Calu3 (cell line): ENCODE data around the gene ATG2B. TPM values are rescaled to one million over a fixed set of nuclear protein-coding genes. Genes with fewer than 3 reads are reported as not detected.

Experiments
- BruUV-seq: library from RNA; stranded (reverse); fragments of 400-500 nt; replicated peaks from 2 replicates; lab custom pipeline; 2021; lab: Mats Ljungman, UMichigan
- CTCF ChIA-PET: fragments of 300-600 bp; sonication (Branson Sonifier 250); formaldehyde crosslinking; loops from one replicate; lab custom pipeline; 2022; ENCODE audit warnings: antibody characterized with exemption; lab: Charles Lee
- DNase-seq: peaks from one replicate; pipeline ENCODE4 v3.0.0; 2022
- H3K27ac Mint-ChIP-seq: one replicate; pipeline ENCODE4 v1.8.0; 2022; ENCODE audit warnings: mixed read lengths; ENCODE audit not compliant: unreplicated experiment
- H3K27me3 Mint-ChIP-seq: one replicate; pipeline ENCODE4 v1.8.0; 2022; ENCODE audit warnings: mixed read lengths; ENCODE audit not compliant: unreplicated experiment
- H3K36me3 Mint-ChIP-seq: one replicate; pipeline ENCODE4 v1.8.0; 2022; ENCODE audit warnings: mild to moderate bottlenecking, moderate library complexity, mixed read lengths; ENCODE audit not compliant: insufficient read depth, unreplicated experiment
- H3K4me1 Mint-ChIP-seq: one replicate; pipeline ENCODE4 v1.8.0; 2022; ENCODE audit warnings: mild to moderate bottlenecking, low read depth, mixed read lengths; ENCODE audit not compliant: unreplicated experiment
- H3K4me3 Mint-ChIP-seq: one replicate; pipeline ENCODE4 v1.8.0; 2022; ENCODE audit warnings: mild to moderate bottlenecking, low read depth, moderate library complexity, mixed read lengths; ENCODE audit not compliant: unreplicated experiment
- H3K9me3 Mint-ChIP-seq: one replicate; pipeline ENCODE4 v1.8.0; 2022; ENCODE audit warnings: low read depth, mixed read lengths; ENCODE audit not compliant: unreplicated experiment
- CTCF ChIP-seq: fragments of 200-600 bp; IDR thresholded peaks from one replicate; pipeline ENCODE4 v1.8.0; 2022; ENCODE audit warnings: antibody characterized with exemption; ENCODE audit not compliant: unreplicated experiment
- intact Hi-C: fragments of 100-400 bp; cut with micrococcal nuclease; formaldehyde crosslinking; loops from one replicate; pipeline ENCODE4 v1.10.0; 2022; ENCODE audit not compliant: unreplicated experiment
- total RNA-seq: library from RNA; stranded (reverse); gene quantifications from 2 replicates; pipeline ENCODE4 v1.2.3, GENCODE V29; 2022

ATG2B gene
- total RNA-seq, 1 experiment from 2014 or later = 14.5 TPM

DNA sequence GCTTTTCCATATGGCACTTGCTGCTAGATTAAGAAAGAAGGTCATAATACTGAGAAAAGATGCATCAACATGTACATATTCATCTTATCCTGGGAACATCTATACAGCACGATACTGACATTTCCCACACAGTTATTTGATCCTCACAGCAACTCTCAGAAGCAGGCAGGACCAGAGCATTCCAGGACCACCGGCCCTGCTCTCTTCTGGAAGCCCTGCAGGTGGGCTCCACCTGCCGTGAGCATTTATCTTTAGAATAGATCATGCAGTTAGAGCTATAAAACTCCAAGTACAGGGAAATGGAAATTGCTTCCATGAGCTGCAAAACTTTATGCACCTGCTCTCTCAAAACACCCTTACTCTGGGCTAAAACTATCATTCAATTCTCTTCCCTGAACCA lies 112.7 kb downstream of the ATG2B start:
- Mint-ChIP-seq H3K36me3 (peaks cover 5% of the 10 kb centered on the region), H3K4me1 (peaks cover 8% of the 10 kb centered on the region), H3K4me3 (no peak overlapping the region), H3K27ac (no peak overlapping the region), H3K9me3 (no peaks in the 10 kb centered on the region), H3K27me3 (peaks cover 21% of the 10 kb centered on the region)
- BruUV-seq = no TSS peak
- no peak for DNase-seq
- intact Hi-C loops = no loop called here
- no peak for TF ChIP-seq CTCF
- CTCF ChIA-PET = interaction anchor here (0.6 kb wide), 1 partner anchor 37 kb away, joined by 5 read pairs; no protein-coding TSS in a partner anchor

DNA sequence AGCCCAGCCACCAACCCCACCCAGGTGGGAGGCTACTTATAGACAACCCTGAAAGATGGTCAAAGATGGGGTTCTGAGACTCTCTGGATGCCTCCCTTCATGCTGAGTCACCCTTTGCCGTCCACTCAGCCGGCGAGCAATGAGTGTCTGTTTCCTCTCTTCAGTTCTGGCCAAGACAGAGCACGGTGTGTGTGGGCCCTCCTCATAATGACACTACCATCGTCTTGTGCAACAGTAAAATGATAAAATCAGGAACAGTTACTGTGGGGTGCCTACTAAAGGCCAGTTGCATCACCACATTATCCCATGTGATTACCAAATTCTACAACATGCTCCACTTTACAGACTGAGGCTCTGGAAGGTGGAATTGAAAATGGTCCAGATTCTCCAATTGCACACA lies 114.1 kb downstream of the ATG2B start:
- Mint-ChIP-seq H3K4me1 (peaks cover 8% of the 10 kb centered on the region), H3K9me3 (no peaks in the 10 kb centered on the region), H3K27ac (no peak overlapping the region), H3K4me3 (no peak overlapping the region), H3K27me3 (peaks cover 21% of the 10 kb centered on the region), H3K36me3 (peaks cover 5% of the 10 kb centered on the region)
- CTCF ChIA-PET = no interaction called here
- DNase-seq = no peak
- intact Hi-C loops = no loop called here
- no peak for TF ChIP-seq CTCF
- no TSS peak for BruUV-seq

GRCh38 chr14:96247031-96247430 lies 116.1 kb downstream of the ATG2B start:
- Mint-ChIP-seq H3K4me3 (no peak overlapping the region), H3K9me3 (peaks cover 3% of the 10 kb centered on the region), H3K27ac (no peak overlapping the region), H3K27me3 (peaks cover 21% of the 10 kb centered on the region), H3K36me3 (peaks cover 5% of the 10 kb centered on the region), H3K4me1 (no peaks in the 10 kb centered on the region)
- TF ChIP-seq CTCF = no peak
- intact Hi-C loops = no loop called here
- no peak for DNase-seq
- CTCF ChIA-PET = no interaction called here
- no TSS peak for BruUV-seq

DNA sequence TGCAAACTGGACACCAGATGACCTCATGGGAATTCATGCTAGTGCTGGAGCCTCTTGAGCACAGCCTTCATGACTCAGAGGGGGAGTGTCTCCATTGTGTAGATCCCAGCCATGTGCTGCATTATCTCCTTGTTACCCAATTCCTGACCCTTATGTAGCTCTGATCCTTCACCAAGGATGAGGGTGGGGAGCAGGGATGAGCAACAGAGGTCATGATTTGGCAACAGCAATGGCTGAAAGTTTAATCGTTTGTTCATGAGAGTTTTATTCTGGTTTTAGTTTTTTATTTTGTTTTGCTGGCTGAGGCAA lies 116.6 kb downstream of the ATG2B start:
- peaks cover 5% of the 10 kb centered on the region for H3K36me3 Mint-ChIP-seq
- no peak overlapping the region for H3K27ac Mint-ChIP-seq
- H3K4me3 Mint-ChIP-seq = no peak overlapping the region
- peaks cover 3% of the 10 kb centered on the region for H3K9me3 Mint-ChIP-seq
- H3K4me1 Mint-ChIP-seq = no peaks in the 10 kb centered on the region
- DNase-seq = no peak
- H3K27me3 Mint-ChIP-seq = peaks cover 20% of the 10 kb centered on the region
- BruUV-seq = no TSS peak
- intact Hi-C loops = no loop called here
- CTCF ChIA-PET = no interaction called here
- TF ChIP-seq CTCF = no peak
